Astrocyte (in vitro differentiated cells and primary cell): ENCODE results near the gene EYA2. TPM values are rescaled to one million over a fixed set of nuclear protein-coding genes. Genes with fewer than 3 reads are reported as not detected.

ENCODE experiments used
- DNase-seq: peaks from one replicate; pipeline ENCODE4 v3.0.0-alpha.2; 2010; ENCODE audit warnings: low read depth
- FAIRE-seq: peaks from 2 replicates; lab custom pipeline; 2011; peaks lifted over from hg19 to GRCh38; lab: Jason Lieb, UNC
- H2AFZ ChIP-seq: 2 replicates; pipeline ENCODE4 v1.6.0; 2012; ENCODE audit warnings: low read depth, low read length, inconsistent platforms
- H3K27ac ChIP-seq: 2 replicates; pipeline ENCODE4 v1.5.1; 2011; ENCODE audit warnings: low read depth, low read length, inconsistent platforms
- H3K27me3 ChIP-seq: 2 replicates; pipeline ENCODE4 v1.6.0; 2011; ENCODE audit warnings: low read length, inconsistent platforms; ENCODE audit not compliant: insufficient read depth
- H3K36me3 ChIP-seq: 2 replicates; pipeline ENCODE4 v1.5.1; 2011; ENCODE audit warnings: low read length, inconsistent platforms; ENCODE audit not compliant: insufficient read depth
- H3K4me1 ChIP-seq: 2 replicates; pipeline ENCODE4 v1.5.1; 2011; ENCODE audit warnings: low read length, inconsistent platforms; ENCODE audit not compliant: insufficient read depth
- H3K4me2 ChIP-seq: 2 replicates; pipeline ENCODE4 v1.6.0; 2012; ENCODE audit warnings: low read length, inconsistent platforms
- H3K4me3 ChIP-seq: 2 replicates; pipeline ENCODE4 v1.5.1; 2011; ENCODE audit warnings: low read depth, mild to moderate bottlenecking, low read length, inconsistent platforms; ENCODE audit not compliant: insufficient read depth
- H3K79me2 ChIP-seq: 2 replicates; pipeline ENCODE4 v1.6.0; 2012; ENCODE audit warnings: mild to moderate bottlenecking, low read length, inconsistent platforms; ENCODE audit not compliant: insufficient read depth
- H3K9ac ChIP-seq: 2 replicates; pipeline ENCODE4 v1.6.0; 2012; ENCODE audit warnings: mild to moderate bottlenecking, low read length, inconsistent platforms
- H3K9me3 ChIP-seq: 2 replicates; pipeline ENCODE4 v1.5.1; 2012; ENCODE audit warnings: low read depth, mild to moderate bottlenecking, low read length, inconsistent platforms; ENCODE audit not compliant: insufficient read depth
- H4K20me1 ChIP-seq: 2 replicates; pipeline ENCODE4 v1.6.0; 2012; ENCODE audit warnings: low read length, inconsistent platforms; ENCODE audit not compliant: insufficient read depth
- H3K27ac Mint-ChIP-seq: one replicate; pipeline ENCODE4 v1.8.0; 2021; ENCODE audit warnings: mild to moderate bottlenecking, mixed read lengths; ENCODE audit not compliant: unreplicated experiment
- H3K27me3 Mint-ChIP-seq: one replicate; pipeline ENCODE4 v1.8.0; 2021; ENCODE audit warnings: low read depth, mixed read lengths; ENCODE audit not compliant: unreplicated experiment
- H3K36me3 Mint-ChIP-seq: one replicate; pipeline ENCODE4 v1.8.0; 2021; ENCODE audit warnings: low read depth, mixed read lengths; ENCODE audit not compliant: unreplicated experiment
- H3K4me1 Mint-ChIP-seq: one replicate; pipeline ENCODE4 v1.8.0; 2021; ENCODE audit warnings: low read depth, mixed read lengths; ENCODE audit not compliant: unreplicated experiment
- H3K4me3 Mint-ChIP-seq: one replicate; pipeline ENCODE4 v1.8.0; 2021; ENCODE audit warnings: mild to moderate bottlenecking, moderate library complexity, mixed read lengths; ENCODE audit not compliant: unreplicated experiment
- H3K9me3 Mint-ChIP-seq: one replicate; pipeline ENCODE4 v1.8.0; 2021; ENCODE audit warnings: mild to moderate bottlenecking, mixed read lengths; ENCODE audit not compliant: unreplicated experiment
- EZH2 ChIP-seq: IDR thresholded peaks from 2 replicates; pipeline ENCODE4 v1.6.1; 2012; ENCODE audit warnings: mild to moderate bottlenecking, low read length, inconsistent platforms; ENCODE audit not compliant: insufficient read depth
- total RNA-seq: library from RNA; stranded (reverse); gene quantifications from 2 replicates; pipeline ENCODE4 v1.2.1, GENCODE V29; 2021
- TF ChIP-seq, protein P1 (sequence below): IDR thresholded peaks from 2 replicates; pipeline ENCODE4 v1.5.1; 2011; ENCODE audit warnings: low read depth, mild to moderate bottlenecking, inconsistent platforms, low read length, moderate library complexity; ENCODE audit not compliant: insufficient read depth

The EYA2 gene
- total RNA-seq, 1 donor from 2014 or later = 1.5 TPM

DNA sequence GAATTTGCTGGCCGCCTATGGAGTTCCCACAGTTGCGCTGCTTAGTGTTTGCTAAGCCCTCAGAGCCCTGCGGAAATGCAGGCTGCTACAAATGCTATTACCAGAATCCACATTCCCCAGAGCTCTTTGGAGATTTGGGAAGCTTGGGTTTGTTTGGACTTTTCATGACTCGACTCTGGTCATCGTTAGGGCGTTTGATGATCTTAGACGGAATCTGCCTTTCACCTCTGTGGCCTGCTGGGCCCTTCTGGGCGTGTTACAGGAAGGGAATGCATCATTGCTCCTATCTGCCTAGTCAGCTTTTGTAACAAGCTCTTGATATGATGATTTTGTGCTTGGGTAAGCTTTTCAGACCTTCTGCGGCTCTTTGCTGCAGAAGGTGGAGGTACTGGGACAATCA lies 50.8 kb downstream of the EYA2 start:
- Histone ChIP-seq H2AFZ (no peak overlapping the region), H3K4me2 (no peak overlapping the region), H3K9me3 (no peaks in the 10 kb centered on the region), H3K27me3 (peaks cover 6% of the 10 kb centered on the region), H3K4me3 (no peak overlapping the region), H3K36me3 (no peaks in the 10 kb centered on the region), H3K79me2 (no peaks in the 10 kb centered on the region), H3K27ac (no peak overlapping the region), H3K4me1 (peaks cover 7% of the 10 kb centered on the region), H3K9ac (no peak overlapping the region), H4K20me1 (no peaks in the 10 kb centered on the region)
- DNase-seq (no peak), FAIRE-seq (no peak)
- Mint-ChIP-seq H3K27me3 (peaks cover 23% of the 10 kb centered on the region), H3K9me3 (no peaks in the 10 kb centered on the region), H3K4me1 (peaks cover 2% of the 10 kb centered on the region), H3K27ac (no peak overlapping the region), H3K4me3 (no peak overlapping the region), H3K36me3 (no peaks in the 10 kb centered on the region)
- TF ChIP-seq EZH2 = no peak
- TF ChIP-seq, protein P1, sequence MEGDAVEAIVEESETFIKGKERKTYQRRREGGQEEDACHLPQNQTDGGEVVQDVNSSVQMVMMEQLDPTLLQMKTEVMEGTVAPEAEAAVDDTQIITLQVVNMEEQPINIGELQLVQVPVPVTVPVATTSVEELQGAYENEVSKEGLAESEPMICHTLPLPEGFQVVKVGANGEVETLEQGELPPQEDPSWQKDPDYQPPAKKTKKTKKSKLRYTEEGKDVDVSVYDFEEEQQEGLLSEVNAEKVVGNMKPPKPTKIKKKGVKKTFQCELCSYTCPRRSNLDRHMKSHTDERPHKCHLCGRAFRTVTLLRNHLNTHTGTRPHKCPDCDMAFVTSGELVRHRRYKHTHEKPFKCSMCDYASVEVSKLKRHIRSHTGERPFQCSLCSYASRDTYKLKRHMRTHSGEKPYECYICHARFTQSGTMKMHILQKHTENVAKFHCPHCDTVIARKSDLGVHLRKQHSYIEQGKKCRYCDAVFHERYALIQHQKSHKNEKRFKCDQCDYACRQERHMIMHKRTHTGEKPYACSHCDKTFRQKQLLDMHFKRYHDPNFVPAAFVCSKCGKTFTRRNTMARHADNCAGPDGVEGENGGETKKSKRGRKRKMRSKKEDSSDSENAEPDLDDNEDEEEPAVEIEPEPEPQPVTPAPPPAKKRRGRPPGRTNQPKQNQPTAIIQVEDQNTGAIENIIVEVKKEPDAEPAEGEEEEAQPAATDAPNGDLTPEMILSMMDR = no peak

DNA sequence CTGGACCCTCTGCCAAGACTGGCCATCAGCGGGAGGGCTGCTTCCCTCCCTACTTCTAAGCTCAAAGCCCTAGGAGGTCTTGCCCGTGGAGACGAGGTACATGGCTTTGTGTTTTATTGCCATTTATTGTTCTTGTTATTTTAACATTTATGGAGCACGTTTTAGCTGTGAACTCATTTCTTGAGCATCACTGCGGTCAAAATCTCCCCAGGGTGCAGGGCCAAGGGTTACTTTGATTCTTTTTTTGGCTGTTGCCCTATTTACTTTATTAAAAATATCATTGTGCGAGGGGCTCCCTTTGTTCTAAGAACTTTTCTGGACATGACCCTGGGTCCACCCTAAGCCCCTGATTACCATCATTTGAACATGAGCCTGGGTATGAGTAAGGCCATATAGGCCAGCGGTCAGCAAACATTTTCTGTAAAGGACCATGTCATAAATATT lies 51.6 kb downstream of the EYA2 start:
- DNase-seq (no peak), FAIRE-seq (no peak)
- no peak overlapping the region for H2AFZ ChIP-seq
- H3K27me3 ChIP-seq = peaks cover 8% of the 10 kb centered on the region
- Mint-ChIP-seq H3K27ac (no peak overlapping the region), H3K4me1 (peaks cover 2% of the 10 kb centered on the region), H3K4me3 (no peak overlapping the region), H3K9me3 (no peaks in the 10 kb centered on the region), H3K27me3 (peaks cover 27% of the 10 kb centered on the region), H3K36me3 (no peaks in the 10 kb centered on the region)
- no peak overlapping the region for H3K4me2 ChIP-seq
- no peaks in the 10 kb centered on the region for H3K36me3 ChIP-seq
- H3K4me1 ChIP-seq = peaks cover 9% of the 10 kb centered on the region
- H3K27ac ChIP-seq = no peak overlapping the region
- H3K79me2 ChIP-seq = no peaks in the 10 kb centered on the region
- TF ChIP-seq, protein P1 = no peak
- TF ChIP-seq EZH2 = no peak
- no peaks in the 10 kb centered on the region for H3K9me3 ChIP-seq
- no peak overlapping the region for H3K4me3 ChIP-seq
- H3K9ac ChIP-seq = no peak overlapping the region
- no peaks in the 10 kb centered on the region for H4K20me1 ChIP-seq

GRCh38 chr20:46946796-46947195 lies 52.2 kb downstream of the EYA2 start:
- Mint-ChIP-seq H3K27ac (no peak overlapping the region), H3K4me1 (peaks cover 3% of the 10 kb centered on the region), H3K27me3 (peaks cover 27% of the 10 kb centered on the region), H3K9me3 (no peaks in the 10 kb centered on the region), H3K4me3 (no peak overlapping the region), H3K36me3 (no peaks in the 10 kb centered on the region)
- Histone ChIP-seq H3K9me3 (no peaks in the 10 kb centered on the region), H3K4me2 (no peak overlapping the region), H3K27me3 (peaks cover 8% of the 10 kb centered on the region), H3K36me3 (no peaks in the 10 kb centered on the region), H3K9ac (no peak overlapping the region), H4K20me1 (no peaks in the 10 kb centered on the region), H2AFZ (no peak overlapping the region), H3K4me1 (peaks cover 15% of the 10 kb centered on the region), H3K4me3 (no peak overlapping the region), H3K27ac (no peak overlapping the region), H3K79me2 (no peaks in the 10 kb centered on the region)
- DNase-seq (no peak), FAIRE-seq (no peak)
- no peak for TF ChIP-seq EZH2
- TF ChIP-seq, protein P1 = no peak
